Stimulated activated CD8-positive, alpha-beta memory T cell treated with anti-CD3 and anti-CD28 coated beads, Interleukin-12 subunit alpha, Interleukin-12 subunit beta, amount 100 ng/mL, for 1 hour (primary cell): ENCODE data around the gene ASCC3.
"Not testable (repeated sequence)": the region's sequence is repeated elsewhere in the genome, so short reads cannot be mapped to it uniquely, and the experiment has no call there.

Experiments used
- DNase-seq: peaks from one replicate; pipeline ENCODE4 v3.0.0-alpha.2; 2020; ENCODE audit warnings: low read depth

Gene ASCC3

GRCh38 chr6:100880853-100881706, at the start of gene ASCC3:
ASCC3 (minus strand) TSS chr6:100881329; CDS start chr6:100867997, 13,332 bp downstream.
- peak; percentile 78 for DNase-seq

GRCh38 chr6:100925749-100926148, 44.6 kb upstream of the ASCC3 start:
- DNase-seq = no peak

- DNase-seq = no peak
Observed at GRCh38 chr6:100924534-100925227, 43.6 kb upstream of the ASCC3 start.

GRCh38 chr6:100923481-100924165, 42.5 kb upstream of the ASCC3 start:
- DNase-seq = no peak

GRCh38 chr6:100920028-100920605, 39.0 kb upstream of the ASCC3 start:
- no peak for DNase-seq

- DNase-seq = no peak
Observed at GRCh38 chr6:100918152-100918551, 37.0 kb upstream of the ASCC3 start.

GRCh38 chr6:100915876-100916275, 34.7 kb upstream of the ASCC3 start:
- DNase-seq = no peak

- DNase-seq = no peak
Observed at GRCh38 chr6:100913400-100914276, 32.5 kb upstream of the ASCC3 start.

GRCh38 chr6:100906325-100906724, 25.2 kb upstream of the ASCC3 start:
- no peak for DNase-seq

GRCh38 chr6:100905067-100905466, 23.9 kb upstream of the ASCC3 start:
- DNase-seq = no peak

- no peak for DNase-seq
Observed at GRCh38 chr6:100904316-100904715, 23.2 kb upstream of the ASCC3 start.

GRCh38 chr6:100901582-100901981, 20.5 kb upstream of the ASCC3 start:
- no peak for DNase-seq

- no peak for DNase-seq
Observed at GRCh38 chr6:100899202-100899601, 18.1 kb upstream of the ASCC3 start.

GRCh38 chr6:100897671-100898070, 16.5 kb upstream of the ASCC3 start:
- no peak for DNase-seq

- DNase-seq = no peak
Observed at GRCh38 chr6:100893743-100894142, 12.6 kb upstream of the ASCC3 start.

- DNase-seq = no peak
Observed at GRCh38 chr6:100892693-100893092, 11.6 kb upstream of the ASCC3 start.

GRCh38 chr6:100892116-100892515, 11.0 kb upstream of the ASCC3 start:
- DNase-seq = no peak

GRCh38 chr6:100891079-100891478, 9.9 kb upstream of the ASCC3 start:
- no peak for DNase-seq

GRCh38 chr6:100890646-100891045, 9.5 kb upstream of the ASCC3 start:
- DNase-seq = not testable (repeated sequence)

- DNase-seq = no peak
Observed at GRCh38 chr6:100889351-100889750, 8.2 kb upstream of the ASCC3 start.

- no peak for DNase-seq
Observed at GRCh38 chr6:100886076-100886475, 4.9 kb upstream of the ASCC3 start.
